Activated CD8-positive, alpha-beta memory T cell treated with anti-CD3 and anti-CD28 coated beads for 4 hours (primary cell): ENCODE data around the gene TMEM225.
"Not testable (repeated sequence)": the region's sequence is repeated elsewhere in the genome, so short reads cannot be mapped to it uniquely, and the experiment has no call there.

ENCODE experiments used
- DNase-seq, 2 donors: peaks; one replicate each; pipeline ENCODE4 v3.0.0-alpha.2; 2020; ENCODE audit warnings: low read depth in 2 of 2

TMEM225 gene, protein sequence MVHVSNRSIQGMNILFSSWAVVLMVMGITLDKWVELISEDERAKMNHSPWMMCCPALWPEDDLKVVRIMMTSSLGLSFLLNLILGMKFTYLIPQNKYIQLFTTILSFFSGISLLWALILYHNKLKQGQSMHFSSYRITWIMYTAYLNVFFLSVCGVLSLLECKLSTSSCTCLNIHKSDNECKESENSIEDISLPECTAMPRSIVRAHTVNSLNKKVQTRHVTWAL

DNA sequence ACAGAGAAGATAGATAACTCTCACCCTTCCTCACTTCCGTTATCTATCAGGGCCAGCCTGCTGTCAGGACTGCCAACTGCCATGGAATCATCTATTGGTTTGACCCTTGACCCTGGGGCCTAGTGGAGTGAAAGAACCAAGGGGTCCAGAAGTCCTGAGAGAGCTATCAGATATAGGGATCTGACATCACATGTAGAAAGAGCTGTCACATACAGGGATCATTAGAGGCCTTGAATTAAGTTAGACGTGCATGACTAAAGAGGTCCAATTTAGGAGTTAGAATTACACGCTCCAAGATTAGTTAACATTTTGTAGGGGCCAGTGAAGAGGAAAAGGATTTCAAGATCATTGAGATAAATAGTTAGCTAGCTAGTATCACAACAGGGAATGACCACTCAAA, at the start of gene TMEM225:
TMEM225 (minus strand) TSS at position 101 of the 400 bp plus-strand sequence. CDS start 245 bp downstream, outside the sequence.
- DNase-seq = no peak

DNA sequence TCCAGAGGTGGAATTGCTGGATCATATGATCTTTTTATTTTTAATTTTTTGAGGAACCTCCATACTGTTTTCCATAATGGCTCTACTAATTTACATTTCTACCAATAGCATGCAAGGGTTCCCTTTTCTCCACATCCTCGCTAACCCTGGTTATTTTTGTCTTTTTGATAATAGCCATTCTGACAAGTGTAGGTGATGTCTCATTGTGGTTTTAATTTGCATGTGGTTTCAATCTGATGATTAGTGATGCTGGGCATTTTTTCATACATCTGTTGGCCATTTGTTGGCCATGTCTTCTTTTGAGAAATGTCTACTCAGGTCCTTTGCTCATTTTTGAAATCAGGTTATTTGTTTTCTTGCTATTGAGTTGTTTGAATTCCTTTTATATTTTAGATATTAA, 38.6 kb upstream of the TMEM225 start:
- no peak for DNase-seq

DNA sequence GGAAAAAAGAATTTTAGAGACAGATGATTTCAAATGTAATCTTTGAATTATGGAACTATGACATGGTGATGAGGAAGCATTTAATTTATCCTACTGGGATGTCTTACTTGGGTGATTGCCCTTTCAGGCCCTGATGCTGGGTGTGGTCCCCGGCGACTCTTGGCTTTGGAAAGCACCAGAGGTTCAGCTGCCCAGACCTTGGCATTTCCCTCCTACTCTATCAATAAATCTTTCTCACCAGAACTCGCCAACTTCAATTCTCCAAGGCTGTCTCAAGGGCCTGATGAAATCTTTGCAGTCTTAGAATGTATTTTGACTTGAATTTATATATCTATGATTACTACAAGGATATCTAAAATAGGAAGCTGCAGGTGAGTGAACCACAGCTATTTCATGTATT, 35.5 kb upstream of the TMEM225 start:
- no peak for DNase-seq

DNA sequence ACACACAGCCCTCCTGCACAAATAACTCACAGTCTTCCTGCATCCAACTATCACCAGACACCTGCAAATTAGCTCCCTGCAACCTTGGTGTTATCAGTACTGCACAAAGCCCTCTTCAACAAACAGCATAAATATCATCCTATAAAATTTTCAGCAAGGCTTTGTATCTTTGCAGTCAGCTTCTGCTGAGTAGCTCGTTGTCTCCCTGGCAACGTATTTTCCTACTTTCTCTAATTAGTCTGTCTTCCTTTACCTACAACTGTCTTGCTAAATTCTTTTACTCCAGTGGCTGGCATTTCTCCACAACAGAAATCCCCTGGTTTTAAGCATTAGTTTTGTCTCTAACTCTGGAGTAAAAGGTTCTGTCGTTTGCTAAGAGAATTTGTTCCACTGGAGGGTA, 20.4 kb upstream of the TMEM225 start:
- DNase-seq = no peak

DNA sequence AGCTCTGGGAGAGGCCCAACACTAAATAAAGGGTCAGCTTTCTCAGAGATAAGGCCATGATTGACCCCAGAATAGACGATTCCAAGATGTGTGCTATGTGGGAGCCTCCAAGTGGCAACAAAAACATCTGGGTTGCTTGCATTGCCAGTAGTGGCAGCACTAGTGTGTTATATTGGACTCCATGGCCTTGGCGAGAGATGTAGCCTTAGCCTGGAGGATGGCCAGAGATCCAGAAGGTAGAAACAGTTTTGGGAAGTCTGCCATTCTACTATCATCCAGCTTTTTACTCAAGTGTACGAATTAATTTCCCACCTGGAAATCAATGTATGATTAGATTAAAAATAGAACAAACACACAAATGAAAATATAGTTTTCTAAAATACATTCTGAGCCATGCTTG, 19.5 kb upstream of the TMEM225 start:
- no peak for DNase-seq

DNA sequence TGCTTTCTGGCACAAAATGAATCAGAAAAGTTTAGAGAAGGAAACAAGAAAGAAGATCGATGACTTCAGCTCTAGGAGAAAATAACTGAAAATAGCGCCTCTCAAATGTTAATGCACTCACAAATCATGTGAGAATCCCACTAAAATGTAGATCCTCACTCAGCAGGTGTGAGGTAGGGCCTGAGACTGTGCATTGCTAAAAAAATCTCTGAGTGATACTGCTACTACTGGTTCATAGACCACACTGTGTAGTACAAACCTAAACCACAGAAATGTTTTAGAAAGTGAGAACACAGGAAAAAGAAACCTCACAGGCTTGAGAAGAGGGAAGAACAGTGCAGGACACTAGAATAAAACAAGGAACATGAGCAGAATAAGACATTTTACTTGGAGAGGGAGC, 18.5 kb upstream of the TMEM225 start:
- no peak for DNase-seq

DNA sequence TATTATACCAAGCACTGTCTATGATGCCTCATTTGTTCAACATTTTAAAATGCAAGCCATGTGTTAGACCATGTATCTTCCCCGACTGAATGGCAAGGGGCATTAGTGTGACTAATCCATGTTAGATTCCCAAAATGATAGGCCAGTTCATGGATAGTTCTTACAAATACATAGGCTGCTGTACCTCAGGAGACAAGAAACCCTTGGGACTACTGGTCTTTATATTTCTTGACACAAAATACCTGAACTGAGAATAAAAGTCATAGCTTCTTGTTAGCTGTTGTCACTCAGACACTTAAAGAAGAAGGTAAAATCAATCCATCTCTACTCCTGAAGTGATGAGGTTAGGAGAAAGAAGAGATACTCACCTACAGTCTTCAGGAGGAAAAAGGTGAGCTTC, 16.4 kb upstream of the TMEM225 start, which contains the start of gene OR8D4:
OR8D4 (plus strand) TSS at position 301 of the 400 bp plus-strand sequence. CDS start 4,265 bp downstream, outside the sequence.
- DNase-seq = no peak

DNA sequence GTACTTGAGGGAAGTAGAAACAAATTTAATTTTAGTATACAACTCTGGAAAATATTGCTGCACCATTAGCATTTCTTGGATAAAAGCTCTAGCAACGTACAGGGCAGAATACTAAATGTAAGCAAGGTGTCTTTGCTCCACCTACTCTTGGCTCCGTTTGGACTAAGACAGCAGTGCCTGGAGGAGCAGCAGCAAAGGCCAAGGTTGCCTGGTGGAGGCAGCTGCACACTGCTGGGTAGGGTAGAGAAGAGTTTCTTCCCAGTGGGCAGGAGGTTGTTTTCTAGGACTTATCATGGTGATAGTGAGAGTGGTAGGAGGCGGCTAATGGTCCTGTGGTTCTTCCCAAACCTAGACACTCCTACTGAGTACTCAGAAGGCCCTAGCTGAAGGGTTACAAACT, 14.3 kb upstream of the TMEM225 start:
- no peak for DNase-seq

DNA sequence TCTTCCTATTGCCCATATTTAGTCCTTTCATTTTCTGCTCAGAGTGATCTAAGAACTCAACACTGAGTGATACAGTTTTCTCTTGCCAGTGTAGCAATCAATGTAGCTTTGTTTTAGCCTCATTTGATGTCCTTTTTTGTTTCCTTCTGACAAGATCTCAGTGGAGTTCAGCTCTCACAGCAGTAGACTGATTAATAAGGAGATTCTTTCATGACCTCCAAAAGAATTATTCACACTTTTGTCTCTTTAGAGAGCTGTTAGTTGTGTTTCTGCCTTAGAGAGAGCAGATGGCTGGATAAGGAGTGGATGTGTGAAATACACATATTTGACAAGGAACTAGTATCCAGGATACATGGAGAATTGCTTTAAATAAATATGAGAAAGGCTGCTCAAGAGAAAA, 6.6 kb upstream of the TMEM225 start:
- no peak for DNase-seq

DNA sequence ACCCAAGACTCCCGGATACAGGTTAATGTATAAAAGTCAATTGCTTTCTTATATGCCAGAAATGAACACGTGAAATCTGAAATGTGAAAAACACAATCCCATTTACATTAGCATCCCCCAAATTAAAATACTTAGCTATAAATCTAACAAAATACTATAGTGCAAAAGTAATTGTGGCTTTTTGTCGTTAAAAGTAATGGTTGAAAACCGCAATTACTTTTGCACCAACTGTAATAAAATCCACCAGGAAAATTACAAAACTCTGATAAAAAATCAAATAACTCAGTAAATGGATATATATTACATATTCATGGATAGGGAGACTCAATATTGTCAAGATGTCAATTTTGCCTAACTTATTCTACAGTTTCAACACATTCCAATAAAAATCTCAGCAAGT, 4.6 kb downstream of the TMEM225 start:
- DNase-seq = no peak

DNA sequence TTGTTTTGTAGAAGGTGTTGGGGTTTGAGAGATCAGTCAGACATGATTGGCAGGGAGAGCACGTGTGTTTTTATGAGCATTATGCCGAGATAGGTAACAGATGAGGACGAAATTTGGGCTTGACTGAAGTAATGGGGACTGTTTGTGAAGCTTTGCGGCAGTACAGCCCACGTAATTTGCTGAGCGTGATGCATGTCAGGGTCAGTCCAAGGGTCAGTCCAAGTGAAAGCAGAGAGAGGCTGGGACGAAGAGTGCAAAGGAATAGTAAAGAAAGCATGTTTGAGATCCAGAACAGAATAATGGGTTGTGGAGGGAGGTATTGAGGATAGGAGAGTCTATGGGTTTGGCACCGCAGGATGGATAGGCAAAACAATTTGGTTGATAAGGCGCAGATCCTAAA, 17.7 kb downstream of the TMEM225 start:
- DNase-seq = not testable (repeated sequence)

DNA sequence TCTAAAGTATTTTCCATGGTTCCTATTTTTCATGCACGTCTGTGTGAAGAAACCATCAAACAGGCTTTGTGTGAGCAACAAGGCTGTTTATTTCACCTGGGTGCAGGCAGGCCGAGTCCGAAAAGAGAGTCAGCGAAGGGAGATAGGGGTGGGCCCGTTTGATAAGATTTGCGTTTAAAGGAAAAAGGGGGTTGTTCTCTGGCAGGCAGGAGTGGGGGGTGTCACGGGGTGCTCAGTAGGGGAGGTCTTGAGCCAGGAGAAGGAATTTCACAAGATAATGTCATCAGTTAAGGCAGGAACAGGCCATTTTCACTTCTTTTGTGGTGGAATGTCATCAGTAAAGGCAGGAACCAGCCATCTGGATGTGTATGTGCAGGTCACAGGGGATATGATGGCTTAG, 20.2 kb downstream of the TMEM225 start:
- DNase-seq = not testable (repeated sequence)

DNA sequence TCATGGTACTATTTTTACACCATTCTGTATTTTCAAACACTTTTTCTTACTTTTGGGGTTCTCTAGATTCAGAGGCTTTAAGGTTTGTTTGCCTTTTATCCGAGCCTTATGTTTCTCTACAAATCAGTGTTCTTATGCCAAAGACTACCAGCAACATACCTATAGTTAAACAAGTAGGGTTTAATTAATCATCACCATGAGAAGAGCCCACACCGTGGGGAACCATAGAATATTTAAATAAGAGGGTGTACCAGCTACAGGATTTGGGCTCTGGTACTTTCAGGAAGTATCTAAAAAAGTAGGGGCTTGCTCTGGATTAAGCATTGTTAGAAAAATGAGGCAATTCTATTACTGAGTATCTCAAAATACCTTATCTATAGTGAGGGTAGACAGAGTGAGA, 25.7 kb downstream of the TMEM225 start:
- DNase-seq = no peak

DNA sequence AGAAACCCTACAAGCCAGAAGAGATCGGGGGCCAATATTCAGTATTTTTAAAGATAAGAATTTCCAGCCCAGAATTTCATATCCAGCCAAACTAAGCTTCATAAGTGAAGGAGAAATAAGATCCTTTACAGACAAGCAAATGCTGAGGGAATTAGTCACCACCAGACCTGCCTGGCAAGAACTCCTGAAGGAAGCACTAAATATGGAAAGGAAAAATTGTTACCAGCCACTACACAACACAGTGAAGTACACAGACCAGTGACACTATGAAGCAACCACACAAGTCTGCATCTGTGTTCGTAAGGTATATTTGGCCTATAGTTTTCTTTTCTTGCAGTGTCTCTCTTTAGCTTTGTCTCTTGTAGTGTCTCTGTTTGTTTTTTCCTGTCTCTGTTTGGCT, 29.0 kb downstream of the TMEM225 start:
- DNase-seq = no peak

DNA sequence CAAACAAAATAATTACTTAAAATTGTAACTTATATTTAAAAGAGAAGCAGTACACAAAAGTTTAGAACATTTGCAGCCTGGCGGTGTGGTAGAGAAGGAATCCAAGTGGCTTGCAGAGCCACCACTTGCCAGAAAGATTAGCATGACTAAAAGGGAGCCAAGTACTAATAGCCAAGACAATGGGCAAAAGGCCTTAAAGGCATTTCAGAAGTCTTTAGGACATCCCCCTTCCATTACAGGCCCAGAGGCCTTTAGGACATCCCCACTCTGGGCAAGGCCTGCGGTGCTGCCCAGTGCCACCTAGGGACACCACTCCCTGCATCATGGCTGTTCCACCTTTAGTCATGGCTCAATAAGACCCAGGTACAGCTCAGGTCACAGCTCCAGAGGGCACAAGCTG, 32.4 kb downstream of the TMEM225 start:
- DNase-seq = no peak

DNA sequence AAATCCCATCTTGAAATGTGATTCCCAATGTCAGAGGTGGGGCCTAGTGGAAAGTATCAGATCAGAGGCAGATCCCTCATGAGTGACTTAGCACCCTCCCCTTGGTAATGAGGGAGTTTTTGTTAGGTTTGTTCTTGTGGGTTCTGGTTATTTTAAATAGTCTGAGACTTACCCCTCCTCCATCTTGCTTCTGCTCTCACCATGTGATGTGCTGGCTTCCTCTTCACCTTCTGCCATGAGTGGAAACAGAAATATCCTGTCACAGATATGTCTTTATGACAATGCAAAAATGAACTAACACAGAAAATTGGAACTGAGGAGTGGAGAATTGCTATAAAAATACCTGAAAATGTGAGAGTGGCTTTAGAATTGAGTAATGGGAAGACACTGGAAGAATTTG, 33.1 kb downstream of the TMEM225 start:
- no peak for DNase-seq

DNA sequence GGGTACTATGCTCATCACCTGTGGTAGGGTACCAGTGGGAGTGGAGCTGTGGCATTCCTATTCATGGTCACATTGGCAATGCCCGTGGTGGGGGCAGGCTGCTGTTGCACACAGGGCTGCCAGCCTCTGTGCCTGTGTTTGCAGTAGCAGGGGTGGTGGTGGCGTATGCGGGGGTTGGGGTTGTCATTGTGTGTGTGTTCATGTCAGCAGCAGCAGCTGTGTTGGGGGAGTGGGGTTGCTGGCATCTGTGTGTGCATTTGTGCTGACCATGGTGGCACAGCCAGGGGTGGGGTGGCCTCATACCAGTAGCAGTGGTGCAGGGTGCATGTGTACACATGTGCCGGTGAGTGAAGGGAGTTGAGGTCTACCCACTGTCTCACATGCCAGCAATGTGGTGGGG, 34.4 kb downstream of the TMEM225 start:
- no peak for DNase-seq

DNA sequence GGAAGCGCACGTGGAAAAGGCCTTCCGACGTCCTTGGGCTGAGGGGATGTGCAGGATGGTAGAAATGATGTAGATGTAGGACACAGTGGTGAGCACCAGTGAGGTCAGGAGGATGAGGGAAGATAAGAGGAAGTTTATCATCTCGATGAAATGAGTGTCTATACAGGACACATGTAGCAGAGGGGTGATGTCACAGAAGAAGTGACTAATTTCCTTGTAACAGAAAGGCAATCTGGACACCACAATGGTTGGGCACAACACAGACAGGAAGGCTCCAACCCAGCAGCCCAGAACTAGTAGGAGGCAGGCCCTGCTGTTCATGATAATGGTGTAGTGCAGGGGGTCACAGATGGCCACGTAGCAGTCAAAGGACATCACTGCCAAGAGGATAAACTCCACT, 44.3 kb downstream of the TMEM225 start:
- no peak for DNase-seq

DNA sequence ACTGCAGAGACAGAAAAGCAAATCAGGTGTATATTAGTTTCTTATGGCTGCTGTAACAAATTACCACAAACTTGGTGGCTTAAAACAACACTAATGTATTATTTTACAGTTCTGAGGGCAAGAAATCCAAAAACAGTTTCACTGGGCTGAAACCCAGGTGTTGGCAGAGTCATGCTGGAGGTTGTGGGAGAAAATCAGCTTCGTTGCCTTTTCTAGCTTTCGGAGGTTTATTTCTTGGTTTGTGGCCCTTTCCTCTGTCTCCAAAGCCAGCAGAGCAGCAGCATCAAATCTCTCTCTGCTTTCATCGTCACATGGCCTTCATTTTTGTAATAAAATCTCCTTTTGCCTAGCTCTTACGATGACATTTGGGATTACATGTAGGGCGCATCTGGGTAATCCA, 46.3 kb downstream of the TMEM225 start:
- DNase-seq = no peak

DNA sequence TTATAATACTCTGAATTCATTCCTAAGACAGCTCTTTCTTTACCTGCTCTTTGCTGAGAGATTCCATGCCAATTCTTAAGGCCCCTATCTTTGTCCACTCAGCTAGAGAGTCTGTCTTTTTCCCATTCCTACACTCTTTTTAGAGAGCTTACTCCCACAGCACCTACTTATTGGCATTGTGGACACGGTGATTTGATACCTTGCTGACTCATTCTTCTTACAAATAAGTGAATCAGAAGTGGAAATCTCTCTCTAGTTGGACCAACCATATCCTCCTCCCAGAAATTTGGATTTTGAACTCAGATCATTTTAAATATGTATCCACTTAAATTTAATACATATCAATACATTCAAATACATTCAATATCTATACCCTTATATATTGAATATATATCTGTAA, 46.8 kb downstream of the TMEM225 start:
- no peak for DNase-seq

DNA sequence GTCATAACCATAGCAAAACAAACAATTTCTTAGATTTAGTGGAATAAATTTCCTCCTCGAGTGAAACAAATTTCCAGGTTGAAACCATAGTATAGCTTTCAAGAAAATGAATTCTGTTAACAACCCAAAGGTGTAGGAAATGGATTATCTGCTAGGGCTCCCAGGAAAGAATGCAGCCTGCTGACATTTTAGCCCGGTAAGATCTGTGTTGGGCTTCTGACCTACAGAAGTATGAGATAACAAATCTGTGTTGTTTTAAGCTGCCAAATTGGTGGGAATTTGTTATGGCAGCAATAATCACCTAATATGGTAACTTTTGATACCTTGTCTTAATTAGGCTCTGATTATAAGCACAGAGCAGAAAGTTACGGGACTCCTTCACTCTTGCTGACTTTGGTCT, 47.3 kb downstream of the TMEM225 start:
- no peak for DNase-seq

DNA sequence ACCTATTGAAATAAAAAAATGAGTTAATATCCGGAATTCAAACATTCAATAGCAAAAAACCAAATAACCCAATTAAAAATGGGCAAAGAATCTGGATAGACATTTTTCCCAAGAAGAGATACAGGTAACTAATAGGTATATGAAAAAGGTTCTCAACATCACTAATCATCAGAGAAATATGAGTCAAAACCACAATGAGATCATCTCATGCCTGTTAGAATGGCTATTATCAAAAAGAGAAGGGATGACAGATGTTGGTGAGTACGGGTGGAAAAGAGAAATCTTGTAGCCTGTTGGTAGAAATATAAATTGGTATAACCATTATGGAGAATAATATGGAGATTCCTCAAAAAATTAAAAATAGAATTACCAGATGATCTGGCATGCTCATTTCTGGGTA, 52.4 kb downstream of the TMEM225 start:
- DNase-seq = no peak
